Hepatocyte (in vitro differentiated cells): Measurements from ENCODE around the gene MTNR1A.
A peak's percentile ranks its signal among the peaks of the same experiment; 100 is the strongest.

Experiments used
- EZH2 ChIP-seq: fragments of 200-600 bp; sonication (generic); IDR thresholded peaks from 2 replicates; pipeline ENCODE4 v1.6.1; 2016; ENCODE audit warnings: antibody characterized with exemption, mild to moderate bottlenecking, borderline replicate concordance
- EZH2phosphoT487 ChIP-seq: fragments of 200-600 bp; sonication (generic); IDR thresholded peaks from one replicate; pipeline ENCODE4 v1.6.1; 2018; ENCODE audit warnings: antibody characterized with exemption, mild to moderate bottlenecking, low read depth, moderate library complexity; ENCODE audit not compliant: unreplicated experiment, severe bottlenecking
- TF ChIP-seq, protein P1 (sequence below): fragments of 200-600 bp; sonication (generic); IDR thresholded peaks from 2 replicates; pipeline ENCODE4 v1.5.1; 2016; ENCODE audit warnings: antibody characterized with exemption, mild to moderate bottlenecking; ENCODE audit not compliant: poor library complexity

DNA sequence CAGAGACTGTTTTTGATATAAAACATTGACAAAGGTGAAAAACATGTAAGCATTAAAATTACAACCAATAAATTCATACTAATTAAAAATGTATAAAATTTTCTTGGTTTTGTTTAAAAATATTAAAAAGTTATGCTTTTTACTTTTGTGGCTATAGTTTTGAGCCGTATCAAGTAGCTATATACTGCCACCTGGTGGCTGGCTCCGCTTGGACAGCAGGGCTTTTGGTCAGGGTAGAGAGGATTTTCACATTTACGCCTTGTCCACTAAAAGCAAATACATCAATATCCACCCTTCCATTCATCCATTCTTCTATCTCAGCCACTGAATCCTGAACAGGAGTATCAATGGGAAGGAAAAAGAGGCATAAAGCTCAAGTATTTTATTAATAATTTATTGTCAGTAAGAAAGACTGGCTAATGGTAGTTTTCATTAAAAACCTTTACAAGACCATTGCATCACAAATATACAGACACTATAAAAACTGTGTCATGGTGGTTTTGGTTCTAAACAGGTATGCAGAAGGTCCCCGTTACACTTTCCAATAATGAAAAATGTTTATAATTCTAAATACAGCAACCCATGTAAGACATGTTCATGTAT, 32.1 kb upstream of the MTNR1A start:
- TF ChIP-seq, protein P1, sequence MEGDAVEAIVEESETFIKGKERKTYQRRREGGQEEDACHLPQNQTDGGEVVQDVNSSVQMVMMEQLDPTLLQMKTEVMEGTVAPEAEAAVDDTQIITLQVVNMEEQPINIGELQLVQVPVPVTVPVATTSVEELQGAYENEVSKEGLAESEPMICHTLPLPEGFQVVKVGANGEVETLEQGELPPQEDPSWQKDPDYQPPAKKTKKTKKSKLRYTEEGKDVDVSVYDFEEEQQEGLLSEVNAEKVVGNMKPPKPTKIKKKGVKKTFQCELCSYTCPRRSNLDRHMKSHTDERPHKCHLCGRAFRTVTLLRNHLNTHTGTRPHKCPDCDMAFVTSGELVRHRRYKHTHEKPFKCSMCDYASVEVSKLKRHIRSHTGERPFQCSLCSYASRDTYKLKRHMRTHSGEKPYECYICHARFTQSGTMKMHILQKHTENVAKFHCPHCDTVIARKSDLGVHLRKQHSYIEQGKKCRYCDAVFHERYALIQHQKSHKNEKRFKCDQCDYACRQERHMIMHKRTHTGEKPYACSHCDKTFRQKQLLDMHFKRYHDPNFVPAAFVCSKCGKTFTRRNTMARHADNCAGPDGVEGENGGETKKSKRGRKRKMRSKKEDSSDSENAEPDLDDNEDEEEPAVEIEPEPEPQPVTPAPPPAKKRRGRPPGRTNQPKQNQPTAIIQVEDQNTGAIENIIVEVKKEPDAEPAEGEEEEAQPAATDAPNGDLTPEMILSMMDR, result peak; percentile 96
- no peak for TF ChIP-seq EZH2
- TF ChIP-seq EZH2phosphoT487, result no peak
